Measurements from ENCODE around the gene GLCCI1. TPM values are rescaled to one million over a fixed set of nuclear protein-coding genes. Genes with fewer than 3 reads are reported as not detected.

GLCCI1 gene
- total and polyA plus RNA-seq, 2 of the 8 experiments (the other 6 are each of a cell fraction or from before 2014, with no cell fraction given) = 12.4 to 27.7 TPM

GRCh38 chr7:8078418-8078817 lies 109.8 kb downstream of the GLCCI1 start:
- Histone ChIP-seq H3K9ac (replicated peaks in 1 of 4; ENCODE audit: extremely low read depth in 1 of 4, low read depth in 3 of 4, low read length in 3 of 4) (no peak overlapping the region), H3K79me1 (ENCODE audit: low read depth, low read length) (no peaks in the 10 kb centered on the region), H3K27ac (ENCODE audit: low read depth, low read length) (no peak overlapping the region), H3K56ac (replicated peaks; ENCODE audit: insufficient read length, low read depth, low read length) (no peak overlapping the region), H2AFZ (ENCODE audit: low read length) (no peak overlapping the region), H2BK12ac (ENCODE audit: low read depth, low read length) (no peak overlapping the region), H3K4me3 (ENCODE audit: extremely low read depth in 1 of 4, insufficient read depth in 2 of 4, low read depth in 3 of 4, low read length in 4 of 4) (no peak overlapping the region), H3K79me2 (ENCODE audit: control insufficient read depth in 1 of 2, insufficient read depth in 2 of 2, low read length in 2 of 2) (no peaks in the 10 kb centered on the region), H4K5ac (ENCODE audit: insufficient read length, low read depth, low read length) (no peak overlapping the region), H3K4ac (replicated peaks; ENCODE audit: insufficient read length, low read depth, low read length) (no peak overlapping the region), H4K20me1 (replicated peaks in 1 of 2; ENCODE audit: control insufficient read depth in 1 of 2, insufficient read depth in 2 of 2, low read length in 2 of 2) (no peaks in the 10 kb centered on the region), H3K23me2 (ENCODE audit: low read depth, low read length) (no peaks in the 10 kb centered on the region), H3K18ac (ENCODE audit: extremely low read depth, low read length) (no peak overlapping the region), H3K4me2 (ENCODE audit: insufficient read depth in 1 of 2, low read depth in 2 of 2, low read length in 2 of 2) (no peak overlapping the region), H3K27me3 (replicated peaks in 1 of 4; ENCODE audit: control insufficient read depth in 3 of 4, extremely low read depth in 1 of 4, insufficient read depth in 3 of 4, low read length in 3 of 4) (peaks cover 0 to 1% (median 0%) of the 10 kb centered on the region in 4 experiments; a peak in 1 of 7 replicates), H3K36me3 (ENCODE audit: control insufficient read depth in 2 of 4, insufficient read depth in 4 of 4, low read length in 3 of 4) (no peaks in the 10 kb centered on the region), H2AK5ac (ENCODE audit: low read depth, low read length) (no peak overlapping the region), H2BK120ac (replicated peaks; ENCODE audit: low read depth, low read length) (no peak overlapping the region), H2BK20ac (ENCODE audit: low read length) (no peak overlapping the region), H2BK5ac (ENCODE audit: low read depth, low read length) (no peak overlapping the region), H4K91ac (replicated peaks; ENCODE audit: insufficient read length, low read length) (no peak overlapping the region), H3K9me3 (ENCODE audit: insufficient read depth in 2 of 2, low read depth in 1 of 2, low read length in 1 of 2) (no peaks in the 10 kb centered on the region), H3K4me1 (replicated peaks in 1 of 4; ENCODE audit: control insufficient read depth in 3 of 4, insufficient read depth in 4 of 4, low read length in 3 of 4) (no peaks in the 10 kb centered on the region), H4K8ac (ENCODE audit: extremely low read depth, insufficient read depth, low read length) (no peak overlapping the region), H2BK15ac (ENCODE audit: low read length) (no peak overlapping the region), H3K14ac (ENCODE audit: insufficient read length) (no peak overlapping the region), H3K23ac (ENCODE audit: insufficient read length) (no peak overlapping the region)
- CTCF ChIA-PET (ENCODE audit: partially characterized antibody) = no interaction called here
- FAIRE-seq (no peak), DNase-seq (ENCODE audit: low read depth in 1 of 2, low spot score in 2 of 2) (no peak)
- POLR2A ChIA-PET (ENCODE audit: partially characterized antibody) = no interaction called here
- TF ChIP-seq NRF1 (IDR thresholded peaks at IDR 0.05; ENCODE audit: low read depth, low read length) = no peak
- no peak for TF ChIP-seq SIN3A (conservative IDR thresholded peaks at IDR 0.05 in 1 of 2, IDR thresholded peaks at IDR 0.05 in 1 of 2; ENCODE audit: low read depth in 1 of 2, low read length in 2 of 2)
- no peak for TF ChIP-seq SUZ12 (IDR thresholded peaks at IDR 0.05; ENCODE audit: low read length)
- TF ChIP-seq BACH1 (IDR thresholded peaks at IDR 0.05; ENCODE audit: low read length) = no peak
- no peak for TF ChIP-seq USF2 (IDR thresholded peaks at IDR 0.05; ENCODE audit: low read length)
- no peak for TF ChIP-seq YY1 (IDR thresholded peaks at IDR 0.05; ENCODE audit: low read depth, low read length)
- no peak for TF ChIP-seq SAP30 (IDR thresholded peaks at IDR 0.05; ENCODE audit: insufficient read depth, insufficient replicate concordance, low read length)
- TF ChIP-seq TAF7 (optimal IDR thresholded peaks at IDR 0.05; ENCODE audit: borderline replicate concordance, low read depth, low read length) = no peak
- no peak for TF ChIP-seq KDM5A (IDR thresholded peaks at IDR 0.05; ENCODE audit: low read length)
- no peak for TF ChIP-seq KDM4A (IDR thresholded peaks at IDR 0.05; ENCODE audit: low read depth, low read length, severe bottlenecking)
- no peak for TF ChIP-seq POLR2A (IDR thresholded peaks at IDR 0.05; ENCODE audit: control extremely low read depth in 1 of 2, low read depth in 2 of 2, low read length in 2 of 2)
